Neural crest cell (in vitro differentiated cells): Measurements from ENCODE around the gene CCM2L. TPM values are rescaled to one million over a fixed set of nuclear protein-coding genes. Genes with fewer than 3 reads are reported as not detected.

ENCODE experiments used
- DNase-seq: peaks from one replicate; pipeline ENCODE4 v3.0.0; 2021; ENCODE audit warnings: low read depth, mixed read lengths, low spot score
- H3K27ac Mint-ChIP-seq: one replicate; pipeline ENCODE4 v1.8.0; 2021; ENCODE audit warnings: mild to moderate bottlenecking, mixed read lengths; ENCODE audit not compliant: unreplicated experiment
- H3K27me3 Mint-ChIP-seq: 2 replicates; pipeline ENCODE4 v1.8.0; 2021; ENCODE audit warnings: low read depth, mild to moderate bottlenecking, mixed read lengths
- H3K36me3 Mint-ChIP-seq: 2 replicates; pipeline ENCODE4 v1.8.0; 2021; ENCODE audit warnings: low read depth, mild to moderate bottlenecking, mixed read lengths
- H3K4me1 Mint-ChIP-seq: 2 replicates; pipeline ENCODE4 v1.8.0; 2021; ENCODE audit warnings: mixed read lengths
- H3K4me3 Mint-ChIP-seq: one replicate; pipeline ENCODE4 v1.8.0; 2021; ENCODE audit warnings: mild to moderate bottlenecking, mixed read lengths
- H3K9me3 Mint-ChIP-seq: 2 replicates; pipeline ENCODE4 v1.8.0; 2021; ENCODE audit warnings: mixed read lengths
- total RNA-seq: library from RNA; stranded (reverse); gene quantifications from 2 replicates; pipeline ENCODE4 v1.2.1, GENCODE V29; 2021
- TF ChIP-seq, protein P1 (sequence below): fragments of 200-600 bp; sonication (generic); conservative IDR thresholded peaks from 2 replicates; pipeline ENCODE4 v1.5.0; 2021; ENCODE audit warnings: antibody characterized with exemption, mild to moderate bottlenecking

Gene CCM2L
- total RNA-seq, 1 donor from 2014 or later, result 0.26 TPM

DNA sequence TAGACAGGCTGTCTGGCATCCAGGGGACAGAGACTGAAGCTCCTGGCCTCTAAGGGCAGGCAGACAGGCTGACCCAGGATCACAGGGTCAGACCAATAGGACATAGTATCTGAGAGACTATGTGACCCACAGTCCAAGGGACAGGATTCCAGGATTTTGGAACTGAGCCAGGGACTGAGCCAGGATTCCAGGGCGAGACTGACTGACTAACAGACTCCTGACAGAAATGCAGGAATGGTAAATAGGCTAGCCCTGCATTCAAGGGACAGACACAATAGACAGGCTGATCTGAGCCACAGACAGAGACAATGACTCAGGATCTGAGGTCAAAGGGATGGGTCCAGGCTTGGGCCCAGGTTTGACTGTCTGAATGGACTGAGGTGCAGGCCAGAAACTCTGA is 22.5 kb upstream of the CCM2L start:
- no peak overlapping the region for H3K27ac Mint-ChIP-seq

DNA sequence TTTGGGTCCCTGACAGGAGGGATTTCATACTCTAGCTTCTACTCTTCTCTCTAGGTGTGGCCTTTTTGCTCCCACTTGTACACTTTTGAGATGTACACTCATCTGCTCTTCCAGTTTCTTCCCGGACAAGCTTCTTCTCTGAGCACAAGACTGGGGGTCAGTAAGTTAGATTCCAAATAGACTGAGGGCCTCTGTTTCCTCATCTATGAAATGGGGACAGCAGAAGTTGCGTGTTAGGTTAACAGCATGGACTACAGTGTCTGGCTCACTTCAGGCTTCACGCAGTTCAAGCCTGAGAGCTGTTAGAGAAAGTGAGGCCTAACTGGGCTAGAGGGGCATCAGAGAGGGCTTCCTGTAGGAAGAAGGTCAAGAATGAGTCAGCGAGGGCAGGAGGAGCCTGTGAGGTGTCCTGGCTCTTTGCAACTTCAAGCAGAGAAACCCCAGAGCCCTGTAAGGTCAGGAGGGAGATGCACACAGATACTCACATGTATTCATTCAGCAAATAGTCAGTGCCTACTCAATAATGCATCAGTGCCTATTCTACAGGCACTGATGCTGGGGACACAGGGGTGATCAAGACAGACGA is 21.7 kb upstream of the CCM2L start:
- TF ChIP-seq, protein P1, sequence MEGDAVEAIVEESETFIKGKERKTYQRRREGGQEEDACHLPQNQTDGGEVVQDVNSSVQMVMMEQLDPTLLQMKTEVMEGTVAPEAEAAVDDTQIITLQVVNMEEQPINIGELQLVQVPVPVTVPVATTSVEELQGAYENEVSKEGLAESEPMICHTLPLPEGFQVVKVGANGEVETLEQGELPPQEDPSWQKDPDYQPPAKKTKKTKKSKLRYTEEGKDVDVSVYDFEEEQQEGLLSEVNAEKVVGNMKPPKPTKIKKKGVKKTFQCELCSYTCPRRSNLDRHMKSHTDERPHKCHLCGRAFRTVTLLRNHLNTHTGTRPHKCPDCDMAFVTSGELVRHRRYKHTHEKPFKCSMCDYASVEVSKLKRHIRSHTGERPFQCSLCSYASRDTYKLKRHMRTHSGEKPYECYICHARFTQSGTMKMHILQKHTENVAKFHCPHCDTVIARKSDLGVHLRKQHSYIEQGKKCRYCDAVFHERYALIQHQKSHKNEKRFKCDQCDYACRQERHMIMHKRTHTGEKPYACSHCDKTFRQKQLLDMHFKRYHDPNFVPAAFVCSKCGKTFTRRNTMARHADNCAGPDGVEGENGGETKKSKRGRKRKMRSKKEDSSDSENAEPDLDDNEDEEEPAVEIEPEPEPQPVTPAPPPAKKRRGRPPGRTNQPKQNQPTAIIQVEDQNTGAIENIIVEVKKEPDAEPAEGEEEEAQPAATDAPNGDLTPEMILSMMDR, result no peak

More for the DNA sequence above, 22.5 kb upstream of the CCM2L start:
- Mint-ChIP-seq H3K4me3 (no peak overlapping the region), H3K9me3 (no peaks in the 10 kb centered on the region), H3K36me3 (no peaks in the 10 kb centered on the region), H3K4me1 (no peaks in the 10 kb centered on the region), H3K27me3 (peaks cover 27% of the 10 kb centered on the region)
- DNase-seq, result no peak
- TF ChIP-seq, protein P1, result no peak

DNA sequence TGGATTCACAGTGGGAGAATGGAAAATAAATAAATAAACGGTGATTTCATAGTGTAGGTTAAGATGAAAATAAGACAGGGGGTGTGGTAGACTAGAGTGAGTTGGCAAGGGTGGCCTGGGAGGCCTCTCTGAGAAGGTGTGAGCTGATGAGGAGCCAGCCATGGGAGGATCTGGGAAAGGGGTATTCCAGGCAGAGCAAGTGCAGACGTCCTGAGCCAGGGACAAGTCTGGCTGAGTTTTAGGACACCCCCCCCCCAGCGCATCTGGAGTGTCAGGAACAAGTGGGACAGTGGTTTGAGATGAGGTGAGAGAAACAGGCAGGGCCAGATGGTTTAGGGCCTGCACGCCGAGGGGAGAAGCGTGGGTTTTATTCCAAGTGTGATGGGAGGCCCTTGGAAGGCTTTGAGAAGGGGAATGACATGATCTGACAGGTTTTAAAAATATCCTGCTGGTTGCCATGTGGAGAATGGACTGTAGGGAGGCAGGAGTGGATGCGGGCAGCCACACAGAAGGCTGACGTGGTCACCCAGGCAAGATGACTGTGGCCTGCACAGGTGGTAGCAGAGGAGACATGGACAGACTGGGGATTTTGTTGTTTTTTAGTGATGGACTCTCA is 21.1 kb upstream of the CCM2L start:
- TF ChIP-seq, protein P1, result no peak
- Mint-ChIP-seq H3K9me3 (no peaks in the 10 kb centered on the region), H3K27ac (no peak overlapping the region), H3K27me3 (peaks cover 35% of the 10 kb centered on the region), H3K4me3 (no peak overlapping the region), H3K36me3 (no peaks in the 10 kb centered on the region), H3K4me1 (no peaks in the 10 kb centered on the region)
- DNase-seq, result no peak

More for the DNA sequence above, 21.7 kb upstream of the CCM2L start:
- Mint-ChIP-seq H3K4me3 (no peak overlapping the region), H3K9me3 (no peaks in the 10 kb centered on the region), H3K4me1 (no peaks in the 10 kb centered on the region), H3K27me3 (peaks cover 29% of the 10 kb centered on the region), H3K36me3 (no peaks in the 10 kb centered on the region), H3K27ac (no peak overlapping the region)
- DNase-seq, result no peak

DNA sequence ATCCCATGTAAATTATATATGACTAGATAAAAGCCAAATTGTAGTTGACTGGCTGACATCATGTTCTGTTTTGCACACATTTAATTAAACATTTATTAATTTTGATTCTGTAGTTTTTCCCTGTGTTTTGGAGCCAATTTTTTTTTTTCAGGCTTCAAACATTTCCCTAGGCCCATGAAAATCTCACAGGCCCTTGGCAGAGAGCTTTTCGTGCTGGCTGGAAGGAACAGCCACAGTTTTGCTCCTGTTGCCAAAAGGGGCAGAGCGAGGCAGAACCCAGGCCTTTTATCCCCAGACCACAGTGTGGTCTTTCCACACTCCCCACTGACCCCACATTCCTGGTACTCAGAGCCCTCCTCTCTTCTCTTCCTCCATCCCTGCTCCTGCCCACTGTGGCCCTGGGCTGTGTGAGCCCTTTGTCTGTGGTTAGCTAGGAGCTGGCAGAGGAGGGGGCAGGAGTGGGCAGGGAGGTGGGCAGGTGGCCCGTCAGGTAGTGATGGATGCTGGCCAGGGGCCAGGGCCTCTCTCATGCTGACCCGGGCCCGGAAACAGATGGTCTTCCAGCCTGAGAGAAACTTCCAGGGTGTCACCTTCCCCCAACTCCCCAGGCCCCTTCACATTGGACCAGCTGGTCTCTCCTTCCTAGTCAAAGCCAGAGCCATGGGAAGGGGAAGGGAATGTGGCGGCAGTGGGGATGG is 19.4 kb upstream of the CCM2L start:
- Mint-ChIP-seq H3K27ac (no peak overlapping the region), H3K9me3 (no peaks in the 10 kb centered on the region), H3K4me3 (no peak overlapping the region), H3K4me1 (no peaks in the 10 kb centered on the region), H3K36me3 (no peaks in the 10 kb centered on the region), H3K27me3 (peaks cover 52% of the 10 kb centered on the region)
- TF ChIP-seq, protein P1, result no peak
- DNase-seq, result no peak

DNA sequence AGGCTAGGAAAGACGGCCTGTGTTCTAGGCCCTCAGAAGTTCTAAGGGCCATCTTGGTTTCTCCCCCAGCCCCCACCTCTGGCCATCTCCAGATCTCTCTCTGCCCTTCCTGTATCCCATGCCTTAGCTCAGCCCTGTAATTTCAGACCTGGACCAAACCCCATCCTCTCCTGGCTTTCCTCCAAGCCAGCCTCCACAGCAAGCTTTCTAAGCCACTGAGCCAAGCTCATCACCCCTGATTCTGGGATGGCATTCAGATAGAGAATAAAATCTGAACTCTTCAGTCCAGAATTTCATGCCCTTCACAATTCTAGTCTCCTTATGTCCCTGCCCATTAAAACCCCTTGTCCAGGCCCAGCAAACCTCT is 18.9 kb upstream of the CCM2L start:
- H3K4me3 Mint-ChIP-seq, result no peak overlapping the region
- no peak for DNase-seq
- H3K27me3 Mint-ChIP-seq, result peaks cover 57% of the 10 kb centered on the region
- TF ChIP-seq, protein P1, result no peak
- no peaks in the 10 kb centered on the region for H3K36me3 Mint-ChIP-seq
- H3K4me1 Mint-ChIP-seq, result no peaks in the 10 kb centered on the region
- no peaks in the 10 kb centered on the region for H3K9me3 Mint-ChIP-seq
- no peak overlapping the region for H3K27ac Mint-ChIP-seq
